Measurements from ENCODE around the gene KLHL29. TPM values are rescaled to one million over a fixed set of nuclear protein-coding genes. Genes with fewer than 3 reads are reported as not detected.

The KLHL29 gene
- total RNA-seq, 2 experiments from 2014 or later = 2.5 to 2.7 TPM

GRCh38 chr2:23706613-23707078, 321.7 kb downstream of the KLHL29 start:
- Histone ChIP-seq H3K27me3 (ENCODE audit: control insufficient read depth in 1 of 2, insufficient read depth in 2 of 2, low read length in 2 of 2) (no peaks in the 10 kb centered on the region), H3K4me1 (ENCODE audit: insufficient read depth, low read length) (no peaks in the 10 kb centered on the region), H3K9me3 (ENCODE audit: control insufficient read depth in 1 of 2, insufficient read depth in 1 of 2, low read length in 2 of 2) (no peaks in the 10 kb centered on the region), H3K27ac (ENCODE audit: low read depth in 1 of 2, low read length in 2 of 2) (no peak overlapping the region), H3K4me3 (ENCODE audit: low read length) (no peak overlapping the region), H3K36me3 (ENCODE audit: insufficient read depth, low read length) (peaks cover 13% of the 10 kb centered on the region)
- H3K27me3 Mint-ChIP-seq = no peaks in the 10 kb centered on the region
- no peaks in the 10 kb centered on the region for H3K4me1 Mint-ChIP-seq (ENCODE audit: low read depth)
- CTCF ChIA-PET = no interaction called here
- DNase-seq (no peak), ATAC-seq (ENCODE audit: poor library complexity) (no peak)
- no peak for TF ChIP-seq CTCF (IDR thresholded peaks at IDR 0.05)
- intact Hi-C loops (cut with DNase I, micrococcal nuclease) = no loop called here
- no peaks in the 10 kb centered on the region for H3K9me3 Mint-ChIP-seq
- H3K36me3 Mint-ChIP-seq (ENCODE audit: low read depth) = peaks cover 71% of the 10 kb centered on the region
- no peak overlapping the region for H3K27ac Mint-ChIP-seq
- no peak overlapping the region for H3K4me3 Mint-ChIP-seq
- POLR2A ChIA-PET = no interaction called here

GRCh38 chr2:23707096-23707495, 322.1 kb downstream of the KLHL29 start:
- CTCF ChIA-PET = no interaction called here
- H3K36me3 Mint-ChIP-seq (ENCODE audit: low read depth) = peaks cover 72% of the 10 kb centered on the region
- H3K36me3 ChIP-seq (ENCODE audit: insufficient read depth, low read length) = peaks cover 13% of the 10 kb centered on the region

GRCh38 chr2:23708771-23709170, 323.8 kb downstream of the KLHL29 start:
- no peak for ATAC-seq (ENCODE audit: poor library complexity)
- no peak for TF ChIP-seq CTCF (IDR thresholded peaks at IDR 0.05)
- intact Hi-C loops (cut with DNase I, micrococcal nuclease) = no loop called here
- H3K4me1 Mint-ChIP-seq (ENCODE audit: low read depth) = no peaks in the 10 kb centered on the region
- H3K27me3 Mint-ChIP-seq = no peaks in the 10 kb centered on the region
- no peak overlapping the region for H3K27ac Mint-ChIP-seq
- Histone ChIP-seq H3K9me3 (ENCODE audit: control insufficient read depth in 1 of 2, insufficient read depth in 1 of 2, low read length in 2 of 2) (no peaks in the 10 kb centered on the region), H3K36me3 (ENCODE audit: insufficient read depth, low read length) (peaks cover 13% of the 10 kb centered on the region), H3K27ac (ENCODE audit: low read depth in 1 of 2, low read length in 2 of 2) (no peak overlapping the region), H3K4me1 (ENCODE audit: insufficient read depth, low read length) (no peaks in the 10 kb centered on the region), H3K27me3 (ENCODE audit: control insufficient read depth in 1 of 2, insufficient read depth in 2 of 2, low read length in 2 of 2) (no peaks in the 10 kb centered on the region), H3K4me3 (ENCODE audit: low read length) (no peak overlapping the region)
- ChIA-PET CTCF (no interaction called here), POLR2A (no interaction called here)
- DNase-seq = no peak
- no peak overlapping the region for H3K4me3 Mint-ChIP-seq
- peaks cover 65% of the 10 kb centered on the region for H3K36me3 Mint-ChIP-seq (ENCODE audit: low read depth)
- no peaks in the 10 kb centered on the region for H3K9me3 Mint-ChIP-seq

More at GRCh38 chr2:23707096-23707495, 322.1 kb downstream of the KLHL29 start:
- no peak for DNase-seq
- no peaks in the 10 kb centered on the region for H3K9me3 ChIP-seq (ENCODE audit: control insufficient read depth in 1 of 2, insufficient read depth in 1 of 2, low read length in 2 of 2)
- no peak overlapping the region for H3K27ac ChIP-seq (ENCODE audit: low read depth in 1 of 2, low read length in 2 of 2)
- Mint-ChIP-seq H3K4me3 (no peak overlapping the region), H3K27ac (no peak overlapping the region), H3K4me1 (ENCODE audit: low read depth) (no peaks in the 10 kb centered on the region), H3K9me3 (no peaks in the 10 kb centered on the region), H3K27me3 (no peaks in the 10 kb centered on the region)
- POLR2A ChIA-PET = no interaction called here
- H3K4me1 ChIP-seq (ENCODE audit: insufficient read depth, low read length) = no peaks in the 10 kb centered on the region
- intact Hi-C loops (cut with DNase I, micrococcal nuclease) = no loop called here
- ATAC-seq (ENCODE audit: poor library complexity) = no peak
- no peaks in the 10 kb centered on the region for H3K27me3 ChIP-seq (ENCODE audit: control insufficient read depth in 1 of 2, insufficient read depth in 2 of 2, low read length in 2 of 2)
- no peak overlapping the region for H3K4me3 ChIP-seq (ENCODE audit: low read length)
- TF ChIP-seq CTCF (IDR thresholded peaks at IDR 0.05) = no peak
